Esophagus squamous epithelium (tissue), 4 donors: ENCODE measurements around the gene PRUNE2.

Source experiments
- CTCF ChIP-seq, 6 experiments: fragments of 450-650 bp in 4 of 6; fragments of 200-600 bp in 2 of 6; sonication (generic) in 2 of 6; IDR thresholded peaks; one replicate each; pipeline ENCODE4 v1.5.1; 2016 to 2019; ENCODE audit warnings: antibody characterized with exemption in 6 of 6, mild to moderate bottlenecking in 4 of 6, moderate library complexity in 4 of 6
- POLR2A ChIP-seq, 4 donors: fragments of 450-650 bp; IDR thresholded peaks; one replicate each; pipeline ENCODE4 v1.6.1; 2017; ENCODE audit warnings: antibody characterized with exemption in 4 of 4, mild to moderate bottlenecking in 4 of 4, moderate library complexity in 3 of 4

GRCh38 chr9:76620581-76620980, 285.3 kb downstream of the PRUNE2 start:
- TF ChIP-seq CTCF (IDR thresholded peaks at IDR 0.05) (no peak), POLR2A (IDR thresholded peaks at IDR 0.05) (no peak)
